SU-DHL-6 (cell line): ENCODE data around the gene TGM3.

Experiments used
- H2AFZ ChIP-seq: fragments of 200-600 bp; sonication (generic); 2 replicates; pipeline ENCODE4 v1.6.1; 2014; ENCODE audit warnings: low read depth, mild to moderate bottlenecking, moderate library complexity, mixed read lengths, antibody characterized with exemption, low read length; ENCODE audit not compliant: severe bottlenecking
- H3F3A ChIP-seq: fragments of 200-600 bp; shearing (Covaris generic); 2 replicates; pipeline ENCODE4 v1.6.0; 2016; ENCODE audit warnings: antibody characterized with exemption, mild to moderate bottlenecking; ENCODE audit not compliant: insufficient read depth
- H3K27ac ChIP-seq: fragments of 200-600 bp; sonication (generic); 2 replicates; pipeline ENCODE4 v1.5.1; 2016; ENCODE audit warnings: low read depth, mild to moderate bottlenecking, low read length, moderate library complexity, mixed read lengths
- H3K27me3 ChIP-seq: fragments of 200-600 bp; sonication (generic), shearing (Covaris generic); 2 replicates; pipeline ENCODE4 v1.6.0; 2014; ENCODE audit warnings: mild to moderate bottlenecking, low read length
- H3K36me3 ChIP-seq: fragments of 200-600 bp; sonication (generic); 2 replicates; pipeline ENCODE4 v1.6.1; 2014; ENCODE audit warnings: mild to moderate bottlenecking, low read length, mixed read lengths
- H3K4me2 ChIP-seq: fragments of 300-600, 200-600 bp; shearing (Covaris generic), sonication (generic); 2 replicates; pipeline ENCODE4 v1.6.0; 2014; ENCODE audit warnings: low read length, low read depth, mild to moderate bottlenecking; ENCODE audit not compliant: poor library complexity, severe bottlenecking
- H3K4me3 ChIP-seq: fragments of 200-600 bp; sonication (generic); 2 replicates; pipeline ENCODE4 v1.5.1; 2014; ENCODE audit warnings: antibody characterized with exemption, low read length, mild to moderate bottlenecking, mixed read lengths; ENCODE audit not compliant: insufficient read depth, poor library complexity, severe bottlenecking
- H3K79me2 ChIP-seq: fragments of 200-600 bp; sonication (generic); 2 replicates; pipeline ENCODE4 v1.6.1; 2014; ENCODE audit warnings: mild to moderate bottlenecking, low read length, moderate library complexity; ENCODE audit not compliant: insufficient read depth
- H3K9ac ChIP-seq: fragments of 200-600 bp; sonication (generic); 2 replicates; pipeline ENCODE4 v1.7.0; 2014; ENCODE audit warnings: mild to moderate bottlenecking, low read length
- H3K9me2 ChIP-seq: fragments of 200-600 bp; sonication (generic); replicated peaks from 2 replicates; pipeline ENCODE4 v1.6.1; 2014; ENCODE audit warnings: low read length; ENCODE audit not compliant: insufficient read depth
- H3K9me3 ChIP-seq: fragments of 200-600 bp; sonication (generic); 2 replicates; pipeline ENCODE4 v1.6.1; 2014; ENCODE audit warnings: low read length, mixed read lengths; ENCODE audit not compliant: insufficient read depth
- H4K20me1 ChIP-seq: fragments of 200-600 bp; sonication (generic); 2 replicates; pipeline ENCODE4 v1.6.1; 2014; ENCODE audit warnings: low read depth, mild to moderate bottlenecking, antibody characterized with exemption, low read length, moderate library complexity, mixed read lengths
- CTCF ChIP-seq: fragments of 200-600 bp; sonication (generic); IDR thresholded peaks from one replicate; pipeline ENCODE4 v1.5.1; 2017; ENCODE audit warnings: antibody characterized with exemption, mild to moderate bottlenecking, low read length, moderate library complexity; ENCODE audit not compliant: insufficient read depth, poor library complexity, severe bottlenecking
- EZH2phosphoT487 ChIP-seq: fragments of 200-600 bp; sonication (generic), shearing (Covaris generic); conservative IDR thresholded peaks from 2 replicates; pipeline ENCODE4 v1.6.1; 2018; ENCODE audit warnings: mild to moderate bottlenecking, antibody characterized with exemption, low read length, moderate library complexity, mixed read lengths

Gene TGM3

GRCh38 chr20:2287504-2287903, 8.3 kb upstream of the TGM3 start:
- Histone ChIP-seq H3K4me2 (no peak overlapping the region), H3K9me3 (no peaks in the 10 kb centered on the region), H3K9me2 (no peaks in the 10 kb centered on the region), H3K36me3 (no peaks in the 10 kb centered on the region), H3K27me3 (no peaks in the 10 kb centered on the region), H3K79me2 (no peaks in the 10 kb centered on the region), H4K20me1 (no peaks in the 10 kb centered on the region), H3K27ac (no peak overlapping the region), H3K4me3 (no peak overlapping the region), H3K9ac (no peak overlapping the region), H3F3A (no peaks in the 10 kb centered on the region), H2AFZ (no peak overlapping the region)
- no peak for TF ChIP-seq CTCF
- no peak for TF ChIP-seq EZH2phosphoT487

- no peaks in the 10 kb centered on the region for H3K27me3 ChIP-seq
- no peaks in the 10 kb centered on the region for H3K79me2 ChIP-seq
- H3K9me3 ChIP-seq = no peaks in the 10 kb centered on the region
- H3F3A ChIP-seq = no peaks in the 10 kb centered on the region
- no peaks in the 10 kb centered on the region for H3K36me3 ChIP-seq
- no peak overlapping the region for H3K4me2 ChIP-seq
- no peak overlapping the region for H3K4me3 ChIP-seq
- no peaks in the 10 kb centered on the region for H3K9me2 ChIP-seq
- TF ChIP-seq EZH2phosphoT487 (no peak), CTCF (no peak)
- no peak overlapping the region for H2AFZ ChIP-seq
- no peaks in the 10 kb centered on the region for H4K20me1 ChIP-seq
- H3K9ac ChIP-seq = no peak overlapping the region
- H3K27ac ChIP-seq = no peak overlapping the region
Observed at GRCh38 chr20:2289475-2289874, 6.3 kb upstream of the TGM3 start.

- Histone ChIP-seq H3K9me3 (no peaks in the 10 kb centered on the region), H4K20me1 (no peaks in the 10 kb centered on the region), H3K4me3 (no peak overlapping the region), H3F3A (no peaks in the 10 kb centered on the region), H3K36me3 (no peaks in the 10 kb centered on the region), H3K27me3 (no peaks in the 10 kb centered on the region), H3K79me2 (no peaks in the 10 kb centered on the region), H2AFZ (no peak overlapping the region), H3K27ac (no peak overlapping the region), H3K4me2 (no peak overlapping the region), H3K9me2 (no peaks in the 10 kb centered on the region), H3K9ac (no peak overlapping the region)
- TF ChIP-seq CTCF (no peak), EZH2phosphoT487 (no peak)
Observed at GRCh38 chr20:2290486-2290885, 5.3 kb upstream of the TGM3 start.
